Activated CD8-positive, alpha-beta memory T cell treated with anti-CD3 and anti-CD28 coated beads, Interleukin-2, amount 10 ng/mL, durations not matched to agents 7 days and 5 days (primary cell): ENCODE results near the gene GALNT10. TPM values are rescaled to one million over a fixed set of nuclear protein-coding genes. Genes with fewer than 3 reads are reported as not detected.

ENCODE experiments used
- ATAC-seq: fragments of 150-1000 bp; cut with Tn5 transposase; one replicate; pipeline ENCODE4 v1.10.0; 2021; ENCODE audit warnings: moderate library complexity
- CTCF ChIA-PET: fragments of 350-600 bp; sonication (Branson Sonifier 250); formaldehyde crosslinking; loops from one replicate; lab custom pipeline; 2021; ENCODE audit warnings: antibody characterized with exemption; lab: Charles Lee
- DNase-seq: peaks from one replicate; pipeline ENCODE4 v3.0.0-alpha.2; 2020
- H3K27ac Mint-ChIP-seq: one replicate; pipeline ENCODE4 v1.8.0; 2021; ENCODE audit warnings: mild to moderate bottlenecking, mixed read lengths
- H3K27me3 Mint-ChIP-seq: one replicate; pipeline ENCODE4 v1.8.0; 2021; ENCODE audit warnings: mixed read lengths
- H3K36me3 Mint-ChIP-seq: one replicate; pipeline ENCODE4 v1.8.0; 2021; ENCODE audit warnings: mild to moderate bottlenecking, mixed read lengths
- H3K4me1 Mint-ChIP-seq: one replicate; pipeline ENCODE4 v1.8.0; 2021; ENCODE audit warnings: mixed read lengths
- H3K4me3 Mint-ChIP-seq: one replicate; pipeline ENCODE4 v1.8.0; 2021; ENCODE audit warnings: mild to moderate bottlenecking, moderate library complexity, mixed read lengths
- H3K9me3 Mint-ChIP-seq: one replicate; pipeline ENCODE4 v1.8.0; 2022; ENCODE audit warnings: low read depth, mixed read lengths
- total RNA-seq, 2 experiments: library from RNA; stranded (reverse); gene quantifications; one replicate each; pipeline ENCODE4 v1.2.3, GENCODE V29; 2021

GALNT10 gene
- total RNA-seq, 2 experiments from 2014 or later = 28.4 to 34.8 TPM

DNA sequence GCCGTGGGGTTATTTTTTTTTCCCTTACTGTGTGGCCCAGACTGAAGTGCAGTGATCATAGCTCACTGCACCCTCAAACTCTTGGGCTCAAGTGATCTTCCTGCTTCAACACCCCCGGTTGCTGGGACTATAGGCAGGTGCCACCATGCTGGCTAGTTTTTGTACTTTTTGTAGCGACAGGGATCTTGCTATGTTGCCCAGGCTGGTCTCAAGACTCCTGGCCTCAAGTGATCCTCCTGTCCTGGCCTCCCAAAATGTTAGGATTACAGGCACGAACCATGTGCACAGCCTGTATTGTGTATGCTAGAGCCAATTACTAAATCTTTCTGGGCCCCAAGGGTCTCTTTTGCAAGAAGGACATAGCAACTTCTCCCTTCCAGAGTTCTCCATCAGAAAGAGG lies 23.1 kb downstream of the GALNT10 start:
- ATAC-seq = no peak

DNA sequence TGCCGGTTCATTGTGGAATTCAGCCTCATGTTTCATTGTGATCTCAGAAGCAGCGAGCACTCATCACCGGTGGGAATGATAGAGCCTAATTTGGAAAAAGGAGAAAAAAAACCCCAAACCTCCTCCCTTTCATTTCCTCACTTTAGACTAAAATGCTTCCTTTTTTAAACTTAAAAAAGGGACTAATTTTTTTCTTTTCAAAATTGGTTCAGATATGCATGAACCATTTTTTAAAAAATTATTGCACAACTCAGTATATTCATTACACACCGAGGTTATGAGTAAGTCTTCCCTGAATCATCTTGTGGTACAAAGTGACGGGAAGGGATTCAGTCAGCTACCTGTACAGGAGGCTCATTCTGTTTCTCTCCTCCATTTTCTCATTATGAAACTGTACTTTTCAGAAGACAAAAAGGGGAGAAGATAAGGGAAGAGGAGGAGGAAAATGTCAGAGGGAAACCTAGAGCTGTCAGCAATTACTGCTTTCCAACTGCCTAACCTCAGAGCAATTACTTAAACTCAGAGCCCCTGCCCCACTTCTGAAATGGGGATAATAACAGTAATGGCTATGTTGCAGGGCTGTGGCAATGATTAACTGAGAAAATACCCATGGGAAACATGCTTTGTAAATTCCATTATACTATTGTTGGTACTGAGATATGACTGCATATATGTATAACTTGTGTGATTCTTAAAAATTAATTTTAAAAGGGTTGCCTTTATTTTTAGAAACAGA lies 24.0 kb downstream of the GALNT10 start:
- H3K27me3 Mint-ChIP-seq = no peaks in the 10 kb centered on the region
- H3K27ac Mint-ChIP-seq = peak overlapping the region; percentile 37
- peaks cover 10% of the 10 kb centered on the region for H3K36me3 Mint-ChIP-seq
- no peaks in the 10 kb centered on the region for H3K9me3 Mint-ChIP-seq
- ATAC-seq (peak; percentile 93), DNase-seq (no peak)
- CTCF ChIA-PET = interaction anchor here (0.7 kb wide), 1 partner anchor 16 kb away, joined by 3 read pairs; no protein-coding TSS in a partner anchor
- peaks cover 49% of the 10 kb centered on the region for H3K4me1 Mint-ChIP-seq
- no peak overlapping the region for H3K4me3 Mint-ChIP-seq

More for the DNA sequence above, 23.1 kb downstream of the GALNT10 start:
- no peak overlapping the region for H3K27ac Mint-ChIP-seq
- DNase-seq = no peak
- CTCF ChIA-PET = interaction anchor here (0.9 to 2.8 kb wide), 3 partner anchors 17 to 141 kb away, joined by 3 to 7 read pairs (median 4); partner anchors contain the start of gene GALNT10
- no peaks in the 10 kb centered on the region for H3K9me3 Mint-ChIP-seq
- H3K36me3 Mint-ChIP-seq = peaks cover 17% of the 10 kb centered on the region
- H3K4me3 Mint-ChIP-seq = no peak overlapping the region
- H3K4me1 Mint-ChIP-seq = peaks cover 43% of the 10 kb centered on the region
- H3K27me3 Mint-ChIP-seq = no peaks in the 10 kb centered on the region

DNA sequence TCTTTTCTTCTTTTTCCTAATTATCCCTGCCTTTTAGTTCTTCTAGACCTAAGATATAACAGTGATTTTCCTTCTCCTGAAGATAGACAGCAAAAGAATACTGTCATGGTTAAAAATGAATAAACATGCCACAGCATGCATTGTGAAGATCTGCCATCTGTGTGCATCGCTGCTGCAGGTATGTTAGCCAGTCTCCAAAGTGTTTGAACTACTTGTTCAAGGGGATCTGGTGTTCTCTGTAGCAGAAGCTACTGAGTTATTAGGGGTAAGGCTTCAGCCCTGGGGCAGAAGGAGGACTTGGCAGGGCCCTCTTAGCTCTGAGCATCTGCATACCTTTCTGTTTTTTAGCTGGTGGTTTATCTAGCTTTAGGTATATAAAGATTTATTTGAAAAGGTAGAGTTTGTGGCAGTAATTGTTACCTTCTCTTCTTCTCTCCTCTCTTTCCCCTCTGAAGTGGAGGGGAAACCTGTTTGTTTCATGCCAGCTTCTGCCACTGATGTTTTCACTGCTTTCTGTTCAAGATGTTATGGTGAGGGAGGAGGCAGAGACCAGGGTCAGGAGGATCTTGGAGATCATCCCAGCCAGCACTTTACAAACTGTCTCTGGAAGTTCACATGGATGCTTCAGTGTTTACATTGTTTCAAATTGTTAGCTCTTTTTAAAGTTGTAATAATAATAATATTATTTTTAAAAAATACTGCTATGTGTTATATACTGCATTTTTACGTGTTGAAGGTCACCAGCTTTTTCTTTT lies 25.2 kb downstream of the GALNT10 start:
- H3K27ac Mint-ChIP-seq = no peak overlapping the region
- CTCF ChIA-PET = interaction anchor here (1.0 to 1.6 kb wide), 7 partner anchors 13 to 143 kb away, joined by 3 to 11 read pairs (median 4); no protein-coding TSS in a partner anchor
- DNase-seq (no peak), ATAC-seq (no peak)
- no peaks in the 10 kb centered on the region for H3K9me3 Mint-ChIP-seq
- peaks cover 11% of the 10 kb centered on the region for H3K36me3 Mint-ChIP-seq
- H3K4me3 Mint-ChIP-seq = no peak overlapping the region
- H3K4me1 Mint-ChIP-seq = peaks cover 57% of the 10 kb centered on the region
- no peaks in the 10 kb centered on the region for H3K27me3 Mint-ChIP-seq

DNA sequence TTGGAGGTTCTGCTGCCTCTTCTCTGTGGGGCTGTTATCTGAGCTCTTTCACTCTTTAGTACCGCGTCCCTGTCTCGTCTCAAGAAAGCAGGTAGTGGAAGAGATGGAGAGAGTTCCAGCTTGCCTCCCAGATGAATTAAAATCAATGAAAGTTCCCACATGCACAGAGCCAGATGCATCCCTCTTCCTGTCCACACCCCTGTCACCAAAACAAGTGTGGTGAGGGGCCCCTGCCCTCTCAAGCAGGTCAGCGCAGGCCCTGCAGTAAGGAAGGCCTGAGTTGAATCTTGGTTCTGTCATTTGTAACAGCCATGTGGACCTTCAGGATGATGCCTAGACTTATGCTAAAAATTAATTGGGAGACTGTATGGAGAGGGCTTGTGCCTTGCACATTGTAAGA lies 26.9 kb downstream of the GALNT10 start:
- DNase-seq = peak; percentile 34
- H3K9me3 Mint-ChIP-seq = no peaks in the 10 kb centered on the region
- H3K4me1 Mint-ChIP-seq = peaks cover 63% of the 10 kb centered on the region
- H3K27ac Mint-ChIP-seq = no peak overlapping the region
- peaks cover 9% of the 10 kb centered on the region for H3K36me3 Mint-ChIP-seq
- H3K27me3 Mint-ChIP-seq = no peaks in the 10 kb centered on the region
- no peak for ATAC-seq
- H3K4me3 Mint-ChIP-seq = no peak overlapping the region
- CTCF ChIA-PET = interaction anchor here (1.2 to 1.6 kb wide), 2 partner anchors 9 to 13 kb away, joined by 3 to 4 read pairs; no protein-coding TSS in a partner anchor

DNA sequence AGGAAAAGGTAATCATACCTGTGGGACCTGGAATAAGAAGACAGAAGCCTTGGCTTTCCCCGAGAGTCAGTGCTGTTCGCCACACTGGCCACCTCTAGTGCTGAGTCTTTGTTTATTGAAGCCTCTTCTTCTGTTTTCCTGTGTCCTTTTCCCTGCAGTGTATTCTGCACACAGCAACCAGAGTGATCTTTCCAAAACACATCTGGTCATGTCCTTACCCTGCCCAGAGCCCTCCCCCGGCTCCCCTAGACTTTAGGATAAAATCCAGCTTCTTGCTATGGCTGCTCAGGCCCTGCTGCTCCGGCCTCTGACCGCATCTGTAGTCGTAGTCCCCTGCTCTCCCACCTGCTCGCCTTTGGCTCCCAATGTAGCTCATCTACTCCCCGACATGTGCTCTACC lies 28.3 kb downstream of the GALNT10 start:
- H3K27ac Mint-ChIP-seq = no peak overlapping the region
- DNase-seq = no peak

DNA sequence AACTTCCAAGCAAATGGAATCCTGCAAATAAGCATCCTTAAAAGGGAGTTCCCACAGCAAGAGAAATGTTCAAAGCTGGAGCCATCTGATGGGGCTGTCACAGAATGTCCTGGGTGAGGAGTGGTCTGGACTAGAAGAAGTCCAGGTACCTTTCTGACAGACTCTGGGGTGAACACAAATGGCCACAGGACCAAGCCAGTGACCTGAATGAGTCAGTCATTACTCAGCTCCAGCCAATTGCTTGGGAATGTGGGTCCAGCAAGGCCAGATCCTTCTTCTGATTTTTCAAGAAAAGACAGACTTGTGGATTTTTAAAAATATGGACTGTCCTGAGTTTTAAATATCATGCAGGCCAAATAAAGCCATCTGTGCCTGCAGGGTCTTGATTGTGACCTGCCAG lies 30.1 kb downstream of the GALNT10 start:
- Mint-ChIP-seq H3K27ac (no peak overlapping the region), H3K4me1 (peaks cover 48% of the 10 kb centered on the region), H3K9me3 (peaks cover 1% of the 10 kb centered on the region), H3K27me3 (no peaks in the 10 kb centered on the region), H3K4me3 (no peak overlapping the region), H3K36me3 (peaks cover 19% of the 10 kb centered on the region)
- CTCF ChIA-PET = interaction anchor here (1.1 to 1.7 kb wide), 3 partner anchors 16 to 30 kb away, joined by 3 to 7 read pairs (median 5); partner anchors contain the start of gene GALNT10
- no peak for DNase-seq
- ATAC-seq = no peak

More for the DNA sequence above, 28.3 kb downstream of the GALNT10 start:
- Mint-ChIP-seq H3K9me3 (no peaks in the 10 kb centered on the region), H3K4me3 (no peak overlapping the region), H3K36me3 (peaks cover 14% of the 10 kb centered on the region), H3K4me1 (peaks cover 66% of the 10 kb centered on the region), H3K27me3 (no peaks in the 10 kb centered on the region)
- ATAC-seq = no peak
- CTCF ChIA-PET = no interaction called here

DNA sequence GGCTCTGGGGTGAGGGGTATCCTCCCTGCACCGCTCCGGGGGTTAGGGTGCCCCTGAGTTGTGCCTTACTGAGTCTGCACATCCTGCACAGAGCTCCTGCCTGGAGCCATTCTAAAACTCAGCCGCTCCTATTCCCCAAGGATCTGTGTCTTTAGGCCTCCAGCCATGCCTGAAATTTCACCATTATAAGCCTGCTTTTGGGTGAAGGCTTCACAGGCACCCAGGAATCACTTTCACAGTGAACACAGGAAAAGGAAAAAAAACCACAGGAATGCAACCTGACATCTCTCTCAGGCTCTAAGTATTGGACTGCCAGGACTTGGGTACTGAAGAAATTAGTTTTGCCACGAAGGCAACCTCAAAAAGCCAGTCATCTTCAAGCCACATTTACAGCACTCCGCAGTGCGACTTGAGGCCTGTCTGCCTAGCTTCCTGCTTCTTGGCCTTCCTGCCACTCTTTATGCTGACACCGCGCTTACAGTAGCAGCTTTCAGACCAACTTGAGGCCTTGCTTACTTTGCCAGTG lies 30.9 kb downstream of the GALNT10 start:
- Mint-ChIP-seq H3K9me3 (peaks cover 3% of the 10 kb centered on the region), H3K36me3 (peaks cover 24% of the 10 kb centered on the region), H3K27ac (peak overlapping the region; percentile 79), H3K4me1 (peaks cover 46% of the 10 kb centered on the region), H3K27me3 (no peaks in the 10 kb centered on the region), H3K4me3 (no peak overlapping the region)
- CTCF ChIA-PET = interaction anchor here (0.8 to 1.7 kb wide), 7 partner anchors 11 to 32 kb away, joined by 3 to 7 read pairs (median 4); partner anchors contain the start of gene GALNT10
- peak; percentile 85 for DNase-seq
- ATAC-seq = peak; percentile 99

DNA sequence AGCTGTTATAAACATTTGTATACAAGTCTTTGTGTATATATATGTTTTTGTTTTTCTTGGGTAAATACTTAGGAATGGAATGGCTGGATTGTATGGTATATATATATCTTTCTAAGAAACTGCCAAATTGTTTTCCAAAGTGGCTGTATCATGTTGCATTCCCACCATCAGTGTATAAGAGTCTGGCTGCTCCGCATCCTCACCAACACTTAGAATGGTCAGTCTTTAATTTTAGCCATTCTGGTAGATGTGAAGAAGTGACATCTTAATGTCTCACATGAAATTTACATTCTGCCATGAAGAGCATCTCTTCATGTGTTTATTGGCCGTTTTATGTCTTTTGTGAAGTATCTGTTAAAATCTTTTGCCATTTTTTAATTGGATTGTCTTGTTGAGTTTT lies 31.9 kb downstream of the GALNT10 start:
- H3K27me3 Mint-ChIP-seq = no peaks in the 10 kb centered on the region
- no peak for DNase-seq
- peaks cover 11% of the 10 kb centered on the region for H3K9me3 Mint-ChIP-seq
- H3K4me1 Mint-ChIP-seq = peaks cover 37% of the 10 kb centered on the region
- ATAC-seq = no peak
- CTCF ChIA-PET = interaction anchor here (0.7 to 1.7 kb wide), 4 partner anchors 13 to 225 kb away, joined by 3 to 7 read pairs (median 4); no protein-coding TSS in a partner anchor
- H3K4me3 Mint-ChIP-seq = no peak overlapping the region
- no peak overlapping the region for H3K27ac Mint-ChIP-seq
- peaks cover 32% of the 10 kb centered on the region for H3K36me3 Mint-ChIP-seq

DNA sequence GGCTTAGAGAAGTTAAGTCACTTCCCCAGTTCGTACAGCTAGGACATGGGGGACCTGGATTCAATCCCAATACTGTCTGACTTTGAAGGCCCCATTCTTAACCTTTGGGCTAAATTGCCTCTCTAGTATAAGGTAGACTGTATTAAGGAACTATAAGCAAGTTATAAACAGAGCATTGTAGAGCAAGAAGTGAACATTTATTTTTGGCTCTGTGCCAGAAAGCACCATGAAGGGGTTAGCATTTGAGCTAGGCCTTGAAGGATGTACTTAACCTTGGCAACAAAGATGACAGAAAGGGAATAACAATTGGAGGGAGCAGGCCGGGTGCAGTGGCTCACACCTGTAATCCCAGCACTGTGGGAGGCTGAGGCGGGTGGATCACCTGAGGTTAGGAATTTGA lies 32.8 kb downstream of the GALNT10 start:
- no peak for DNase-seq
- no peak for ATAC-seq
- Mint-ChIP-seq H3K27me3 (no peaks in the 10 kb centered on the region), H3K9me3 (peaks cover 15% of the 10 kb centered on the region), H3K4me1 (peaks cover 43% of the 10 kb centered on the region), H3K36me3 (peaks cover 41% of the 10 kb centered on the region), H3K4me3 (no peak overlapping the region), H3K27ac (no peak overlapping the region)
- CTCF ChIA-PET = interaction anchor here (0.7 to 0.8 kb wide), 2 partner anchors 151 to 181 kb away, joined by 3 to 4 read pairs; no protein-coding TSS in a partner anchor

DNA sequence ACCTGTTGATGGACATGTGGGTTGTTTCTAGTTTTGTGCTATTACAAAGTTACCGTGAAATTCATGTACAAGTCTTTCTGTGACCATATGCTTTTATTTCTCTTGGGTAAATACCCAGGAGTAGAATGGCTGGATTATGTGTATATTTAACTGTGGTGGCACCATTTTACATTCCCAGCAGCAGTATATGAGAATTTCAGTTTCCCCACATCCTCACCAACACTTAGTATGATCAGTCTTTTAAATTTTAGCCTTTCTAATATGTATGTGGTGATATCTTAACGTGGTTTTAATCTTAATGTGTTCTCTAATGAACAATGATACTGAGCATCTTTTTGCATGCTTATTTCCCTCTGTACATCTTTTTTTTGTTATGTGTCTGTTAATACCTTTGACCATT lies 36.6 kb downstream of the GALNT10 start:
- Mint-ChIP-seq H3K36me3 (peaks cover 48% of the 10 kb centered on the region), H3K27ac (no peak overlapping the region), H3K27me3 (no peaks in the 10 kb centered on the region), H3K9me3 (peaks cover 15% of the 10 kb centered on the region), H3K4me1 (peaks cover 42% of the 10 kb centered on the region), H3K4me3 (no peak overlapping the region)
- CTCF ChIA-PET = no interaction called here
- DNase-seq = no peak
- ATAC-seq = no peak

DNA sequence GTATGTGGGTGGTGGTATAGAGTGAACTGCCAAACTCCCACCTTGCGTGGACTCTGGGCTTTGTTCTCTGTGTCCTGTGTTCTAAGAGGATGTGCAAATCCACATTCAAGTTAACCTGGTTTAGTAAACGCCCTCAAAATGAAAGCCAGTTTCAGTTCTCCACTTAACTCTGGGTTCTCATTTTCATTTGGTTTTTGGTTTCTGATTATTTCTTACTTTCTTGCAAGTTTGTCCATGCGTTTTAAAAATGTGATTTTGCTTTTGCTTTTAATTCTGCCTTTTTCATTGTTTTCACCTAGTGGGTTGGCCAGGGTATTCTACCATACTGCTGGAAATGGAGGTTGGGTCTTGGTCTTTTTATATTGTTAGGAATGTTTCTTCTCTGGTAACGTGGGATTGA lies 38.2 kb downstream of the GALNT10 start:
- Mint-ChIP-seq H3K27ac (peak overlapping the region; percentile 27), H3K4me1 (peaks cover 40% of the 10 kb centered on the region), H3K36me3 (peaks cover 44% of the 10 kb centered on the region), H3K4me3 (peak overlapping the region; percentile 0), H3K9me3 (peaks cover 15% of the 10 kb centered on the region), H3K27me3 (no peaks in the 10 kb centered on the region)
- ATAC-seq (peak; percentile 45), DNase-seq (no peak)
- CTCF ChIA-PET = no interaction called here

DNA sequence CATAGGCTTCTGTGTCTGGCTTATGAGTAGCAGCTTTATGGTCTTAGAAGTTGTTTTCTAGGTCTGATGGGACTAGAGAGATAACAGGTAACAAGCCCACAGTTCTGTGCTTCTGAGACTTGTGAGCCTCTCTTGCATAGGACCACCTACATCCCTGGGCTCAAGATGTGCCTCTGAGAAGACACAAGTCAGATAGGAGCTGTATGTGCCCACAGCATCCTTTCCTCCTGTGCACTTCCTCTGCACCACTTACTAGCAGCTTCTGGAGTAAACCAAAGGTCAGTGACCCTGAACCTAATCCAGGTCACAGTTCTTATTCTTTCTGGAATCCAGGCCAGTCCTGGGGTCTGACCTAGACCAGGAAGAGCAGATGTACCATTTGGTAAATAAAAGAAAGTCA lies 40.0 kb downstream of the GALNT10 start:
- DNase-seq = no peak
- Mint-ChIP-seq H3K4me3 (no peak overlapping the region), H3K9me3 (peaks cover 15% of the 10 kb centered on the region), H3K4me1 (peaks cover 53% of the 10 kb centered on the region), H3K27me3 (no peaks in the 10 kb centered on the region), H3K27ac (peak overlapping the region; percentile 11), H3K36me3 (peaks cover 38% of the 10 kb centered on the region)
- CTCF ChIA-PET = interaction anchor here (1.0 to 2.1 kb wide), 8 partner anchors 14 to 174 kb away, joined by 3 to 8 read pairs (median 4); partner anchors contain the start of gene GALNT10
- no peak for ATAC-seq

DNA sequence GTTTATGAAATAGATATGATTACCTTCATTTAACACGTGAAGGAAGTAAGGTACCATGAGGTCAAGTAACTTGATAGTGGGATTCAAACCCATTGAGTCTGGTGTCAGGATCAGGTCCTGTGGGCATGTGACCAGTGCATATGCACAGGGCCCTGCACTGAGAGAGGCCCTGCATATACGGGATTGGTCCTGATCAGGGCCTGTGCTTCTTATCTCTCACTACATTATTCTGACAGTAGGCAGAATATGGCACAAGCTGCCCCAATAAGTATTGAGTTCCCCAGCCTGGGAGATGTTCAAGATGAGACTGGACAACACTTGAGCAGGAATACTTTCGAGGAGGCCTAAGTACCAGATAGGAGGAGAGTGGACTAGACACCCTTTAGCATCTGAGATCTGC lies 44.0 kb downstream of the GALNT10 start:
- H3K36me3 Mint-ChIP-seq = peaks cover 5% of the 10 kb centered on the region
- CTCF ChIA-PET = interaction anchor here (0.9 to 3.9 kb wide), 3 partner anchors 10 to 54 kb away, joined by 4 to 13 read pairs (median 5); no protein-coding TSS in a partner anchor
- no peak overlapping the region for H3K4me3 Mint-ChIP-seq
- no peaks in the 10 kb centered on the region for H3K9me3 Mint-ChIP-seq
- peaks cover 57% of the 10 kb centered on the region for H3K4me1 Mint-ChIP-seq
- H3K27ac Mint-ChIP-seq = no peak overlapping the region
- no peak for DNase-seq
- H3K27me3 Mint-ChIP-seq = no peaks in the 10 kb centered on the region
- no peak for ATAC-seq
